DND-41 (cell line): Measurements from ENCODE around the gene RAB7A.
A peak's percentile ranks its signal among the peaks of the same experiment; 100 is the strongest.
"Not testable (repeated sequence)": the region's sequence is repeated elsewhere in the genome, so short reads cannot be mapped to it uniquely, and the experiment has no call there.

Source experiments
- ATAC-seq: fragments of 200-7000 bp; cut with Tn5 transposase; 3 replicates; pipeline ENCODE4 v1.9.1; 2021; ENCODE audit warnings: low read depth; ENCODE audit not compliant: insufficient read depth
- DNase-seq: peaks from one replicate; pipeline ENCODE4 v3.0.0-alpha.2; 2020
- H2AFZ ChIP-seq: 2 replicates; pipeline ENCODE4 v1.6.0; 2012; ENCODE audit warnings: low read depth, low read length
- H3K27ac ChIP-seq: 2 replicates; pipeline ENCODE4 v1.5.1; 2012; ENCODE audit warnings: low read length, inconsistent platforms
- H3K27me3 ChIP-seq: fragments of 200-600 bp; sonication (generic); 2 replicates; pipeline ENCODE4 v1.6.0; 2012; ENCODE audit warnings: low read length, mild to moderate bottlenecking, inconsistent platforms; ENCODE audit not compliant: insufficient read depth, poor library complexity
- H3K36me3 ChIP-seq: 2 replicates; pipeline ENCODE4 v1.5.1; 2012; ENCODE audit warnings: low read length, inconsistent platforms; ENCODE audit not compliant: insufficient read depth
- H3K4me1 ChIP-seq: 2 replicates; pipeline ENCODE4 v1.5.1; 2012; ENCODE audit warnings: mild to moderate bottlenecking, low read length; ENCODE audit not compliant: insufficient read depth
- H3K4me2 ChIP-seq: 2 replicates; pipeline ENCODE4 v1.6.0; 2012; ENCODE audit warnings: mild to moderate bottlenecking, moderate library complexity, low read length, inconsistent platforms; ENCODE audit not compliant: insufficient read depth
- H3K4me3 ChIP-seq, 2 experiments: fragments of 200-600 bp in 1 of 2; shearing (Covaris generic) in 1 of 2; 2 replicates each; pipeline ENCODE4 v1.5.1; 2012 to 2016; ENCODE audit warnings: inconsistent platforms in 2 of 2, low read length in 2 of 2, mild to moderate bottlenecking in 2 of 2, low read depth in 1 of 2, moderate library complexity in 1 of 2
- H3K79me2 ChIP-seq: 2 replicates; pipeline ENCODE4 v1.6.0; 2012; ENCODE audit warnings: low read length, inconsistent platforms; ENCODE audit not compliant: insufficient read depth
- H3K9ac ChIP-seq: 2 replicates; pipeline ENCODE4 v1.6.0; 2012; ENCODE audit warnings: low read depth, mild to moderate bottlenecking, inconsistent platforms, low read length, moderate library complexity
- H3K9me3 ChIP-seq: 2 replicates; pipeline ENCODE4 v1.5.1; 2012; ENCODE audit warnings: low read length, moderate library complexity, mild to moderate bottlenecking, inconsistent platforms; ENCODE audit not compliant: insufficient read depth, severe bottlenecking
- H4K20me1 ChIP-seq: 2 replicates; pipeline ENCODE4 v1.6.0; 2012; ENCODE audit warnings: low read length; ENCODE audit not compliant: insufficient read depth
- EZH2 ChIP-seq: IDR thresholded peaks from 3 replicates; pipeline ENCODE4 v1.6.1; 2012; ENCODE audit warnings: borderline replicate concordance, low read depth, mild to moderate bottlenecking, moderate library complexity, low read length, inconsistent platforms; ENCODE audit not compliant: severe bottlenecking
- TF ChIP-seq, protein P1 (sequence below): IDR thresholded peaks from 2 replicates; pipeline ENCODE4 v1.5.1; 2012; ENCODE audit warnings: borderline replicate concordance, low read length, moderate library complexity, mild to moderate bottlenecking; ENCODE audit not compliant: poor library complexity, severe bottlenecking; ENCODE audit errors: extremely low read depth

RAB7A gene

DNA sequence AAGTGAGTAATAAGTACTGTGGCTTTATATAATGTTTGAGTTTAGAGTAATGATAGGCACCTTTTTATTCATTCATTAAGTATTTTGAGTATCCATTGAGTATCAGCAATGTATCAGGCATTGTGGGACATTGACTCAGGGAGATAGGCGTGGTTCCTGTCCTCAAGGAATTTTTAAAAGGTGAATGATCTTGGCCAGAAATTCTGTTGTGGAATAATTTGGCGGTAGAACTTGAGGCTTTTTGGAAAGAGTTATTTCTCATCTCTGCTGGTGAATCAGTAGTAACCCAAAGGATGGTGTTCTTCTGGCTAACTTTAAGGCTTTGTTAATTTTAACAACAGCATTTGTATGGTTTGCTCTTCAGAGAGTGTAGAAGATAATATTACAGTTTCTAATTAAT lies 2.0 kb downstream of the RAB7A start:
- peak overlapping the region; percentile 96; the same call in 1 of the 2 replicates for H3K9ac ChIP-seq
- no peak overlapping the region for H3K27ac ChIP-seq
- TF ChIP-seq, protein P1, sequence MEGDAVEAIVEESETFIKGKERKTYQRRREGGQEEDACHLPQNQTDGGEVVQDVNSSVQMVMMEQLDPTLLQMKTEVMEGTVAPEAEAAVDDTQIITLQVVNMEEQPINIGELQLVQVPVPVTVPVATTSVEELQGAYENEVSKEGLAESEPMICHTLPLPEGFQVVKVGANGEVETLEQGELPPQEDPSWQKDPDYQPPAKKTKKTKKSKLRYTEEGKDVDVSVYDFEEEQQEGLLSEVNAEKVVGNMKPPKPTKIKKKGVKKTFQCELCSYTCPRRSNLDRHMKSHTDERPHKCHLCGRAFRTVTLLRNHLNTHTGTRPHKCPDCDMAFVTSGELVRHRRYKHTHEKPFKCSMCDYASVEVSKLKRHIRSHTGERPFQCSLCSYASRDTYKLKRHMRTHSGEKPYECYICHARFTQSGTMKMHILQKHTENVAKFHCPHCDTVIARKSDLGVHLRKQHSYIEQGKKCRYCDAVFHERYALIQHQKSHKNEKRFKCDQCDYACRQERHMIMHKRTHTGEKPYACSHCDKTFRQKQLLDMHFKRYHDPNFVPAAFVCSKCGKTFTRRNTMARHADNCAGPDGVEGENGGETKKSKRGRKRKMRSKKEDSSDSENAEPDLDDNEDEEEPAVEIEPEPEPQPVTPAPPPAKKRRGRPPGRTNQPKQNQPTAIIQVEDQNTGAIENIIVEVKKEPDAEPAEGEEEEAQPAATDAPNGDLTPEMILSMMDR, result no peak
- no peak for TF ChIP-seq EZH2
- H4K20me1 ChIP-seq, result peaks cover 62% of the 10 kb centered on the region
- peaks cover 75% of the 10 kb centered on the region for H3K79me2 ChIP-seq
- peaks cover 48% of the 10 kb centered on the region for H3K4me1 ChIP-seq
- ATAC-seq (no peak), DNase-seq (no peak)
- H3K9me3 ChIP-seq, result no peaks in the 10 kb centered on the region
- no peak overlapping the region for H2AFZ ChIP-seq
- H3K36me3 ChIP-seq, result peaks cover 28% of the 10 kb centered on the region
- H3K27me3 ChIP-seq, result no peaks in the 10 kb centered on the region
- peak overlapping the region; percentile 94 for H3K4me2 ChIP-seq
- H3K4me3 ChIP-seq, result peak overlapping the region; percentile 93 to 95; a peak in 3 of 4 replicates

GRCh38 chr3:128728521-128728920 lies 2.5 kb downstream of the RAB7A start:
- H2AFZ ChIP-seq, ATAC-seq, DNase-seq, H3K27me3 ChIP-seq, H3K9me3 ChIP-seq, H3K27ac ChIP-seq: not testable (repeated sequence)
- peaks cover 51% of the 10 kb centered on the region for H3K4me1 ChIP-seq
- H3K4me2 ChIP-seq, result peak overlapping the region; percentile 94
- peaks cover 28% of the 10 kb centered on the region for H3K36me3 ChIP-seq
- peak overlapping the region in 1 of 2 experiments; percentile 15; a peak in 1 of 4 replicates for H3K4me3 ChIP-seq
- peaks cover 68% of the 10 kb centered on the region for H4K20me1 ChIP-seq
- H3K9ac ChIP-seq, result peak overlapping the region; percentile 5; the same call in 1 of the 2 replicates
- peaks cover 80% of the 10 kb centered on the region for H3K79me2 ChIP-seq

- Histone ChIP-seq H3K9ac (no peak overlapping the region), H3K79me2 (peaks cover 97% of the 10 kb centered on the region), H3K9me3 (no peaks in the 10 kb centered on the region), H3K4me2 (peak overlapping the region; percentile 26; the same call in 1 of the 2 replicates), H3K27me3 (no peaks in the 10 kb centered on the region), H4K20me1 (peaks cover 87% of the 10 kb centered on the region), H2AFZ (no peak overlapping the region), H3K27ac (no peak overlapping the region), H3K4me1 (peaks cover 45% of the 10 kb centered on the region), H3K36me3 (peaks cover 39% of the 10 kb centered on the region), H3K4me3 (no peak overlapping the region)
- no peak for ATAC-seq
- TF ChIP-seq EZH2, result no peak
- TF ChIP-seq, protein P1, result no peak
- DNase-seq, result no peak
Observed at GRCh38 chr3:128730471-128730870, 4.5 kb downstream of the RAB7A start.

GRCh38 chr3:128734523-128735189 lies 8.7 kb downstream of the RAB7A start:
- TF ChIP-seq, protein P1, result no peak
- TF ChIP-seq EZH2, result no peak
- Histone ChIP-seq H2AFZ (no peak overlapping the region), H3K27me3 (no peaks in the 10 kb centered on the region), H3K4me3 (no peak overlapping the region), H3K79me2 (peaks cover 100% of the 10 kb centered on the region), H3K4me1 (peaks cover 18% of the 10 kb centered on the region), H3K27ac (no peak overlapping the region), H4K20me1 (peaks cover 82% of the 10 kb centered on the region), H3K36me3 (peaks cover 48% of the 10 kb centered on the region), H3K9ac (no peak overlapping the region), H3K4me2 (no peak overlapping the region), H3K9me3 (no peaks in the 10 kb centered on the region)
- DNase-seq, result no peak
- no peak for ATAC-seq
